IMR-90 (cell line): Measurements from ENCODE around the gene SLIT1. TPM values are rescaled to one million over a fixed set of nuclear protein-coding genes. Genes with fewer than 3 reads are reported as not detected.

Experiments used
- ATAC-seq: fragments of 200-7000 bp; cut with Tn5 transposase; 2 replicates; pipeline ENCODE4 v1.9.1; 2020; ENCODE audit warnings: low read depth, mild to moderate bottlenecking, moderate library complexity
- BruUV-seq: library from RNA; stranded (reverse); fragments of 400-500 nt; replicated peaks from 2 replicates; lab custom pipeline; 2021; lab: Mats Ljungman, UMichigan
- CTCF ChIA-PET: fragments of 300-600 bp; formaldehyde crosslinking; extraction: SDS; loops from one replicate; lab custom pipeline; 2021; ENCODE audit warnings: antibody characterized with exemption; lab: Yijun Ruan, JAX
- POLR2A ChIA-PET: fragments of 300-600 bp; sonication (Branson Sonifier 250); formaldehyde crosslinking; loops from one replicate; lab custom pipeline; 2022; ENCODE audit warnings: antibody characterized with exemption; ENCODE audit not compliant: unreplicated experiment; lab: Charles Lee
- DNase-seq: peaks from one replicate; pipeline ENCODE4 v3.0.0; 2013
- H2AFZ ChIP-seq: replicated peaks from 2 replicates; pipeline ENCODE3; 2013; ENCODE audit warnings: low read length, mild to moderate bottlenecking; ENCODE audit not compliant: poor library complexity
- H2AK5ac ChIP-seq: 2 replicates; pipeline ENCODE4 v1.6.1; 2013; ENCODE audit warnings: low read depth, low read length, inconsistent platforms
- H2AK9ac ChIP-seq: replicated peaks from 2 replicates; pipeline ENCODE3; 2013; ENCODE audit warnings: mild to moderate bottlenecking, low read depth, low read length, moderate library complexity; ENCODE audit not compliant: poor library complexity
- H2BK120ac ChIP-seq: 2 replicates; pipeline ENCODE4 v1.6.1; 2013; ENCODE audit warnings: low read depth, low read length, inconsistent platforms
- H2BK15ac ChIP-seq: 3 replicates; pipeline ENCODE4 v1.6.1; 2013; ENCODE audit warnings: low read depth, low read length, inconsistent platforms
- H2BK20ac ChIP-seq: 2 replicates; pipeline ENCODE4 v1.6.1; 2013; ENCODE audit warnings: low read depth, mild to moderate bottlenecking, inconsistent platforms, low read length, moderate library complexity
- H2BK5ac ChIP-seq: 2 replicates; pipeline ENCODE4 v1.6.1; 2013; ENCODE audit warnings: mild to moderate bottlenecking, low read depth, low read length, inconsistent platforms; ENCODE audit not compliant: poor library complexity, severe bottlenecking
- H3K14ac ChIP-seq: replicated peaks from 2 replicates; pipeline ENCODE4 v1.6.1; 2013; ENCODE audit warnings: low read depth, low read length, inconsistent platforms
- H3K18ac ChIP-seq: 2 replicates; pipeline ENCODE4 v1.6.1; 2013; ENCODE audit warnings: low read depth, low read length, control low read depth
- H3K23ac ChIP-seq: 2 replicates; pipeline ENCODE4 v1.6.1; 2013; ENCODE audit warnings: low read depth, low read length, inconsistent platforms
- H3K27ac ChIP-seq: 2 replicates; pipeline ENCODE4 v1.5.1; 2013; ENCODE audit warnings: mild to moderate bottlenecking, control low read depth, low read length; ENCODE audit not compliant: insufficient read depth
- H3K27me3 ChIP-seq: 2 replicates; pipeline ENCODE4 v1.6.1; 2013; ENCODE audit warnings: low read length; ENCODE audit not compliant: control insufficient read depth, insufficient read depth
- H3K36me3 ChIP-seq: 2 replicates; pipeline ENCODE4 v1.6.1; 2013; ENCODE audit warnings: low read length, mixed read lengths; ENCODE audit not compliant: control insufficient read depth, insufficient read depth
- H3K4ac ChIP-seq: 2 replicates; pipeline ENCODE4 v1.6.1; 2013; ENCODE audit warnings: low read depth, low read length, inconsistent platforms
- H3K4me1 ChIP-seq: 2 replicates; pipeline ENCODE4 v1.6.1; 2013; ENCODE audit warnings: low read length, mixed read lengths; ENCODE audit not compliant: control insufficient read depth, insufficient read depth
- H3K4me2 ChIP-seq: 2 replicates; pipeline ENCODE4 v1.6.1; 2013; ENCODE audit warnings: low read depth, mild to moderate bottlenecking, control low read depth, low read length, moderate library complexity
- H3K4me3 ChIP-seq: 2 replicates; pipeline ENCODE4 v1.5.1; 2013; ENCODE audit warnings: low read depth, mild to moderate bottlenecking, control low read depth, low read length, moderate library complexity; ENCODE audit not compliant: insufficient read depth
- H3K56ac ChIP-seq: 2 replicates; pipeline ENCODE4 v1.6.1; 2013; ENCODE audit warnings: low read length, inconsistent platforms; ENCODE audit not compliant: insufficient read depth; ENCODE audit errors: extremely low read depth
- H3K79me1 ChIP-seq, 2 experiments: 2 replicates each; pipeline ENCODE4 v1.6.1; 2013; ENCODE audit warnings: low read length in 2 of 2, inconsistent platforms in 1 of 2, low read depth in 1 of 2
- H3K9ac ChIP-seq: 2 replicates; pipeline ENCODE4 v1.6.1; 2013; ENCODE audit warnings: low read depth, low read length, control low read depth
- H3K9me1 ChIP-seq: 2 replicates; pipeline ENCODE4 v1.6.1; 2013; ENCODE audit warnings: low read length, inconsistent platforms; ENCODE audit not compliant: insufficient read depth
- H3K9me3 ChIP-seq: 2 replicates; pipeline ENCODE4 v1.6.1; 2013; ENCODE audit warnings: low read length; ENCODE audit not compliant: control insufficient read depth, insufficient read depth
- H4K20me1 ChIP-seq: 2 replicates; pipeline ENCODE4 v1.6.1; 2013; ENCODE audit warnings: low read length, inconsistent platforms; ENCODE audit not compliant: insufficient read depth
- H4K5ac ChIP-seq: 2 replicates; pipeline ENCODE4 v1.6.1; 2013; ENCODE audit warnings: mild to moderate bottlenecking, low read depth, low read length, control low read depth
- H4K8ac ChIP-seq, 2 experiments: 2 replicates each; pipeline ENCODE4 v1.6.1; 2013; ENCODE audit warnings: low read depth in 2 of 2, low read length in 2 of 2, control low read depth in 1 of 2, inconsistent platforms in 1 of 2
- H4K91ac ChIP-seq: 2 replicates; pipeline ENCODE4 v1.6.1; 2013; ENCODE audit warnings: low read depth, low read length, inconsistent platforms; ENCODE audit not compliant: insufficient read depth
- CEBPB ChIP-seq: IDR thresholded peaks from 2 replicates; pipeline ENCODE4 v1.6.1; 2012; ENCODE audit warnings: low read depth, low read length, improper control_type of control experiment
- CHD1 ChIP-seq: IDR thresholded peaks from 2 replicates; pipeline ENCODE4 v1.6.1; 2012; ENCODE audit warnings: low read depth, low read length, improper control_type of control experiment
- FOS ChIP-seq: fragments of 150-350 bp; IDR thresholded peaks from 2 replicates; pipeline ENCODE4 v1.6.1; 2016; ENCODE audit warnings: low read depth, low read length
- MAFK ChIP-seq: IDR thresholded peaks from 2 replicates; pipeline ENCODE4 v1.6.1; 2012; ENCODE audit warnings: low read depth, low read length, improper control_type of control experiment
- MAZ ChIP-seq: IDR thresholded peaks from 2 replicates; pipeline ENCODE4 v1.6.1; 2012; ENCODE audit warnings: low read depth, mild to moderate bottlenecking, low read length, improper control_type of control experiment, moderate library complexity, borderline replicate concordance
- NFE2L2 ChIP-seq: fragments of 150-350 bp; IDR thresholded peaks from 2 replicates; pipeline ENCODE4 v1.6.1; 2016; ENCODE audit warnings: low read depth, mild to moderate bottlenecking, low read length
- RAD21 ChIP-seq: IDR thresholded peaks from 2 replicates; pipeline ENCODE4 v1.6.1; 2012; ENCODE audit warnings: low read length, improper control_type of control experiment
- RCOR1 ChIP-seq: IDR thresholded peaks from 2 replicates; pipeline ENCODE4 v1.6.1; 2012; ENCODE audit warnings: mild to moderate bottlenecking, low read length, improper control_type of control experiment; ENCODE audit not compliant: insufficient replicate concordance
- RFX5 ChIP-seq: IDR thresholded peaks from 2 replicates; pipeline ENCODE4 v1.8.0; 2012; ENCODE audit warnings: low read depth, mild to moderate bottlenecking, low read length, moderate library complexity
- SMC3 ChIP-seq: fragments of 150-350 bp; IDR thresholded peaks from 2 replicates; pipeline ENCODE4 v1.6.1; 2016; ENCODE audit warnings: low read depth, mild to moderate bottlenecking, antibody characterized with exemption, low read length, moderate library complexity
- WGBS, 2 experiments: methylation state at CpG; one replicate each; pipeline versions ENCODE4 v1.1.5 to v1.1.7; 2013; ENCODE audit warnings: missing lambda C conversion rate in 2 of 2; ENCODE audit not compliant: insufficient read length in 1 of 2; ENCODE audit errors: extremely low coverage in 2 of 2; 5-methylcytosine and 5-hydroxymethylcytosine counted together
- dilution Hi-C: fragments of 300-500 bp; cut with HindIII; formaldehyde crosslinking; loops from one replicate; pipeline ENCODE4 v1.14.3; 2018; ENCODE audit warnings: low sequenced_read_pairs; ENCODE audit not compliant: unreplicated experiment
- in situ Hi-C: fragments of 300-500 bp; cut with MboI; formaldehyde crosslinking; loops from 3 replicates; pipeline ENCODE4 v1.14.3; 2019; ENCODE audit warnings: low sequenced_read_pairs, inconsistent platforms, mixed read lengths
- intact Hi-C: fragments of 100-400 bp; cut with micrococcal nuclease; formaldehyde crosslinking; loops from 2 replicates; pipeline ENCODE4 v1.10.0; 2022
- polyA plus RNA-seq, 3 experiments: library from polyadenylated mRNA; depleted of rRNA; stranded (reverse); fragments of >200 nt; gene quantifications; 2 replicates each; pipeline ENCODE4 v1.2.3, GENCODE V29; 2012; ENCODE audit warnings: low replicate concordance in 1 of 3
- total RNA-seq: library from RNA; depleted of rRNA; stranded (reverse); fragments of >200 nt; gene quantifications from 2 replicates; pipeline ENCODE4 v1.2.3, GENCODE V29; 2012
- TF ChIP-seq, protein P1 (sequence below): conservative IDR thresholded peaks from 2 replicates; pipeline ENCODE4 v1.5.1; 2012; ENCODE audit warnings: mild to moderate bottlenecking, low read depth, low read length, improper control_type of control experiment
- TF ChIP-seq, protein P2 (sequence below): fragments of 150-350 bp; IDR thresholded peaks from 2 replicates; pipeline ENCODE4 v1.6.1; 2016; ENCODE audit warnings: low read depth, mild to moderate bottlenecking, low read length, moderate library complexity, borderline replicate concordance
- TF ChIP-seq, protein P3 (sequence below): fragments of 150-350 bp; IDR thresholded peaks from 2 replicates; pipeline ENCODE4 v1.6.1; 2017; ENCODE audit warnings: mild to moderate bottlenecking, antibody characterized with exemption, low read length, low read depth

Gene SLIT1
- total and polyA plus RNA-seq, 2 of the 4 experiments (the other 2 are of a cell fraction): under 0.01 TPM

DNA sequence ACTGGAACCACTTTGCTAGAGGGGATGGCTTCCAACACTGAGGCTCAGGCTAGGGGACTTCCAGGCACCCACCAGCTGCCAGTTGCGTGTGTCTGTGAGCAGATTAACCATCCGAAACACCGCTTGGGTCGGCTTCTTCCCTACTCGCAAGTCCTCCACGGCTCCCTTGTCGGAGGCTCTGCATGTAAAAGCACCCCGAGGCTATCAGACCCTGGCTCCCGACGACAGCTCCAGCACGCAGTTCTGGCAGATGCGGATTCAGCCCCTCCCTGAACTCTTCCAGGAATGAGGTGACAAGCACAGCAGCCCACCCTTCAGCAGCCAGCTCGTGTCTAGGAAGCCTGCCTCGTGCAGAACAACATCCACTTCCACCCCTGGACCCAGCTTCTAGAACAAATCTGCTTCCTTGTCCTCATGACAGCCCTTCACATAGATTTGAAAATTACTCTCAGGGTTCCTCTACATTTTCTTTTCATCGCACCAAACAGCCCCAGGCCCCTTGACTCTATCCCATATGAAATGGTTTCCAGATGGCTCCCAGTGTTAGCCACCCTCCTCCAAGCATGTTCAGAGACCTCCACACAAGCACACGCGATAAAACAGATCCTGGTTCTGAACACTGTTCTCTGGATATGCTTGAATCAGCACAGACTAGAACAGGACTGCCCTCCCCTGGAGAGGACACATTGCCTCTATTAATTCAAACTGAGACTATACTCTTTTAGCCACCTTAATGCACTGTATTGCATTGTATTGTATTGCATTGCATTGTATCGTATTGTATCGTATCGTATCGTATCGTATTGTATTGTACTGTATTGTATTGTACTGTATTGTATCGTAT lies 44.6 kb downstream of the SLIT1 start:
- no peak for DNase-seq
- WGBS, 2 experiments: 13% methylated on average over 10 of the region's 23 CpGs; no CpG with 5 or more reads in 1 of the 2 experiments
- Histone ChIP-seq H4K91ac (no peak overlapping the region), H3K9ac (no peak overlapping the region), H3K4me1 (no peaks in the 10 kb centered on the region), H3K36me3 (no peaks in the 10 kb centered on the region), H3K14ac (no peak overlapping the region), H2BK120ac (no peak overlapping the region), H4K8ac (no peak overlapping the region), H3K56ac (no peak overlapping the region), H3K9me1 (no peaks in the 10 kb centered on the region), H4K5ac (no peak overlapping the region), H2BK20ac (no peak overlapping the region), H3K23ac (no peak overlapping the region), H3K4me2 (no peak overlapping the region), H2BK15ac (no peak overlapping the region), H3K27ac (no peak overlapping the region), H3K4ac (no peak overlapping the region), H2BK5ac (no peak overlapping the region), H2AK5ac (no peak overlapping the region), H3K9me3 (no peaks in the 10 kb centered on the region), H4K20me1 (no peaks in the 10 kb centered on the region), H2AK9ac (no peak overlapping the region), H2AFZ (no peak overlapping the region), H3K18ac (no peak overlapping the region), H3K4me3 (no peak overlapping the region), H3K79me1 (no peaks in the 10 kb centered on the region), H3K27me3 (peaks cover 49% of the 10 kb centered on the region)
- in situ Hi-C loops (no loop called here), intact Hi-C loops (no loop called here), dilution Hi-C loops (no loop called here)
- TF ChIP-seq MAFK (no peak), FOS (no peak), SMC3 (no peak), RAD21 (no peak), CHD1 (no peak), RFX5 (no peak), RCOR1 (no peak), NFE2L2 (no peak), MAZ (no peak), CEBPB (no peak)
- TF ChIP-seq, protein P1, sequence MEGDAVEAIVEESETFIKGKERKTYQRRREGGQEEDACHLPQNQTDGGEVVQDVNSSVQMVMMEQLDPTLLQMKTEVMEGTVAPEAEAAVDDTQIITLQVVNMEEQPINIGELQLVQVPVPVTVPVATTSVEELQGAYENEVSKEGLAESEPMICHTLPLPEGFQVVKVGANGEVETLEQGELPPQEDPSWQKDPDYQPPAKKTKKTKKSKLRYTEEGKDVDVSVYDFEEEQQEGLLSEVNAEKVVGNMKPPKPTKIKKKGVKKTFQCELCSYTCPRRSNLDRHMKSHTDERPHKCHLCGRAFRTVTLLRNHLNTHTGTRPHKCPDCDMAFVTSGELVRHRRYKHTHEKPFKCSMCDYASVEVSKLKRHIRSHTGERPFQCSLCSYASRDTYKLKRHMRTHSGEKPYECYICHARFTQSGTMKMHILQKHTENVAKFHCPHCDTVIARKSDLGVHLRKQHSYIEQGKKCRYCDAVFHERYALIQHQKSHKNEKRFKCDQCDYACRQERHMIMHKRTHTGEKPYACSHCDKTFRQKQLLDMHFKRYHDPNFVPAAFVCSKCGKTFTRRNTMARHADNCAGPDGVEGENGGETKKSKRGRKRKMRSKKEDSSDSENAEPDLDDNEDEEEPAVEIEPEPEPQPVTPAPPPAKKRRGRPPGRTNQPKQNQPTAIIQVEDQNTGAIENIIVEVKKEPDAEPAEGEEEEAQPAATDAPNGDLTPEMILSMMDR: no peak
- TF ChIP-seq, protein P2, sequence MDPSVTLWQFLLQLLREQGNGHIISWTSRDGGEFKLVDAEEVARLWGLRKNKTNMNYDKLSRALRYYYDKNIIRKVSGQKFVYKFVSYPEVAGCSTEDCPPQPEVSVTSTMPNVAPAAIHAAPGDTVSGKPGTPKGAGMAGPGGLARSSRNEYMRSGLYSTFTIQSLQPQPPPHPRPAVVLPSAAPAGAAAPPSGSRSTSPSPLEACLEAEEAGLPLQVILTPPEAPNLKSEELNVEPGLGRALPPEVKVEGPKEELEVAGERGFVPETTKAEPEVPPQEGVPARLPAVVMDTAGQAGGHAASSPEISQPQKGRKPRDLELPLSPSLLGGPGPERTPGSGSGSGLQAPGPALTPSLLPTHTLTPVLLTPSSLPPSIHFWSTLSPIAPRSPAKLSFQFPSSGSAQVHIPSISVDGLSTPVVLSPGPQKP: no peak
- TF ChIP-seq, protein P3, sequence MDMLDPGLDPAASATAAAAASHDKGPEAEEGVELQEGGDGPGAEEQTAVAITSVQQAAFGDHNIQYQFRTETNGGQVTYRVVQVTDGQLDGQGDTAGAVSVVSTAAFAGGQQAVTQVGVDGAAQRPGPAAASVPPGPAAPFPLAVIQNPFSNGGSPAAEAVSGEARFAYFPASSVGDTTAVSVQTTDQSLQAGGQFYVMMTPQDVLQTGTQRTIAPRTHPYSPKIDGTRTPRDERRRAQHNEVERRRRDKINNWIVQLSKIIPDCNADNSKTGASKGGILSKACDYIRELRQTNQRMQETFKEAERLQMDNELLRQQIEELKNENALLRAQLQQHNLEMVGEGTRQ: no peak
- ChIA-PET POLR2A (no interaction called here), CTCF (no interaction called here)
- BruUV-seq: no TSS peak
- ATAC-seq: no peak
